ENCODE results near the gene EPAS1.
"Not testable (repeated sequence)": the region's sequence is repeated elsewhere in the genome, so short reads cannot be mapped to it uniquely, and the experiment has no call there.

EPAS1 gene

GRCh38 chr2:46384457-46384815, 87.2 kb downstream of the EPAS1 start:
- DNase-seq (ENCODE audit: low read depth): no peak

DNA sequence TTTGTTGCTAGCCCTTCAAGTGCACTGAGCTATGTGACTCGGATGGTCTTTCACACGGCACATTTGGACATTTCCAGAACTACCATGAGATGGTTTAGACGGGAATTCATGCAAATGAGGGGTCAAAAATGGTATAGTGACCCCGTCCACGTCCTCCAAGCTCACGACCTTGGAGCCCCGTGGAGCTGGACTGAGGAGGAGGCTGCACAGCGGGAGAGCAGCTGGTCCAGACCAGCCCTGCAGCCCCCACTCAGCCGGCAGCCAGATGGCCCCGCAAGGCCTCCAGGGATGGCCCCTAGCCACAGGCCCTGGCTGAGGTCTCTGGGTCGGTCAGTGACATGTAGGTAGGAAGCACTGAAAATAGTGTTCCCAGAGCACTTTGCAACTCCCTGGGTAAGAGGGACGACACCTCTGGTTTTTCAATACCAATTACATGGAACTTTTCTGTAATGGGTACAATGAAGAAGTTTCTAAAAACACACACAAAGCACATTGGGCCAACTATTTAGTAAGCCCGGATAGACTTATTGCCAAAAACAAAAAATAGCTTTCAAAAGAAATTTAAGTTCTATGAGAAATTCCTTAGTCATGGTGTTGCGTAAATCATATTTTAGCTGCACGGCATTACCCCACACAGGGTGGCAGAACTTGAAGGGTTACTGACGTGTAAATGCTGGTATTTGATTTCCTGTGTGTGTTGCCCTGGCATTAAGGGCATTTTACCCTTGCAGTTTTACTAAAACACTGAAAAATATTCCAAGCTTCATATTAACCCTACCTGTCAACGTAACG, 88.8 kb downstream of the EPAS1 start:
- DNase-seq (ENCODE audit: low read depth): peak; percentile 54

DNA sequence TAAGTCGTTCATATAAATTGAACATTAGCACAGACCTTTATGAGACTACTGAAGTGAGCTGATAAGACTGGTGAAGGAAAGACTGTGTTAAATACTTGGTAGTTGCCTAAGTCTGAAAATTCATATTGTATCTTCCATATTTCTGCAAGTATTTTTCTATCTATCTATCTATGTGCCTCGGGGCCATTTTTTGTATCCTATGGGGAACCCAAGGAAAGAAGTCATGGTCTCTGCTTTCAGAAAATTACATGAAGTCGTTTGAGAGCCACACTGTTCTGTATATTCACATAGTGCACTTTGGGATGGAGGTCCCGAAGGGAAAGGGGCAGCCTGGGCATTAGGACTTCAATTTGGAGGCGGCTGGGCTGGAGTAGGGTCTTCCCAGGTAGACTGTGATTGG, 89.6 kb downstream of the EPAS1 start:
- DNase-seq (ENCODE audit: low read depth): no peak

- DNase-seq (ENCODE audit: low read depth): no peak
These were observed 90.1 kb downstream of the EPAS1 start for GRCh38 chr2:46387292-46387691.

DNA sequence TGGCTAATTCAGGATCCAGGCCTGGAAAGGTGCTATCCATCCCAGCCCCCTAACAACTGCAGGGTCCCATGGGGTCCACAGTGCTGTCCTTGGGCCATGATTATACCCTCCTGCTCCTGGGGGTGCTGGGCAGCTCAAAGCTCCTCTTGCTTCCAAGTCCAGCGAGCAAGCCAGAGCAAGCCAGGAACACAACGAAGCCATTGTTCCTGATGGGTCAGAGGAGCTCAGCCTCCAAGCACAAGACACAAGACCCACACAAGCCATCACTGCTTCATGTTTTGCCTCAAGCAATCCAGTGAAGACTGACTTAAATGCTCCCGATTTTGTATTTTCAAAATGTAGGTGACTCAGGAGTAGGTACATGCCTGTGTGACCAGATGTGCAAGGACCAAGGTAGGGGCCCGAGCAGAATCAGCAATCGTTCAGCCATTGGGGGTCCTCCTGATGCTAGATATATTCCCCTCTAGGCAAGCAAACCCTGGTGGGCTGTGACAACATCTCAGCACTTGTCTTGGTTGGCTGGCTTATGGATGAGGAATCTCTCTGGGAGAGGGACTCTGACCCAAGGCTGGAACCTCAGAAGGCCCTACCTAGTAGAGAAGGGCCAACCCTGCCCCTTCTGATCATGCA, 90.8 kb downstream of the EPAS1 start:
- DNase-seq (ENCODE audit: low read depth): no peak

GRCh38 chr2:46388881-46389280, 91.7 kb downstream of the EPAS1 start:
- DNase-seq (ENCODE audit: low read depth): no peak

- peak; percentile 41 for DNase-seq (ENCODE audit: low read depth)
These were observed 92.3 kb downstream of the EPAS1 start for GRCh38 chr2:46389417-46389916.

- no peak for DNase-seq (ENCODE audit: low read depth)
These were observed 92.8 kb downstream of the EPAS1 start for GRCh38 chr2:46390036-46390435.

DNA sequence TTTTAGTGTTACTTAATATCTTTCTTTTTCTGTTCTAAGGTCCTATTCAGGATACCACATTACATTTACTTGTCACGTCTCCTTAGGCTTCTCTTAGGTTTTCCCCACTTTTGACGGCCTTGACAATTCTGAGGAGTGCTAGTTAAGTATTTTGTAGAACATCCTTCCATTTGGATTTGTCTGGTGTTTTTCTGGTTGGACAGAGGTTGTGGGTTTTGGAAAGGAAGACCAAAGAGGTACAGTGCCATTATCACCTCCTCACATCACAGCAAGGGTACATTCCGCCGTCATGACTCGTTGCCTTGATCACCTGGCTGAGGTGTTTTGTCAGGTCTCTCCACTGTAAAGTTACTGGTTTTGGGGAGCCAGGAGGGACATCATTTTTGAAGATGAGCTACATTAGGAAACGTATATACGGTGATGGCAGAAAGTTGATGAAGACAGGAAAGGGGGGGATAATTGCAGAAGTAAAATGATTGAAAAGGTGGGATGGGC, 93.7 kb downstream of the EPAS1 start:
- DNase-seq (ENCODE audit: low read depth): no peak

- DNase-seq (ENCODE audit: low read depth): no peak
These were observed 95.5 kb downstream of the EPAS1 start for GRCh38 chr2:46392561-46393346.

DNA sequence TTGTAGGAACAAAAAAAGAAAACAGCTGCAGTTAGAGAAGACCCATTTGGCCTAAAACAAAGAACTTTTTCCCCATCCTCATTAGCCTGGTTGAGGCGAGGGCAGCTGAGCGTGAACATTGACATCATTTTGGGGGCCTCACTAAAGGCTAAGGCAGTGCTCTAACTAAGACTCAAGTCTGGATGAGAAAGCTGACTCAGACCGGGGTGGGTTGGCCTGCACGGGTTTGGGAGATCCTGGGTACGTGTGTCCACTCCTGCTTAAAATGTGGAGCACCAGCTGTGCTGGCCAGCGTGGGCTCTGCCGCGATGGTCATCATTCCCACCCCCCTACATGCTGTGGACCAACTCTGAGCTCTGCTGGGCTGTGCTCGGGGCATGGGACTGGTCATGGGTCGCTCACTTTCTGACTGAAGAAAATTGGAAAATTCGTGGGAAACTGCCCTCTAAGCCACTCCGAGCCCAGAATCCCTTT, 96.2 kb downstream of the EPAS1 start:
- DNase-seq (ENCODE audit: low read depth): no peak

- DNase-seq (ENCODE audit: low read depth): no peak
These were observed 96.7 kb downstream of the EPAS1 start for GRCh38 chr2:46393865-46394264.

GRCh38 chr2:46394649-46395510, 97.7 kb downstream of the EPAS1 start:
- peak; percentile 19 for DNase-seq (ENCODE audit: low read depth)

DNA sequence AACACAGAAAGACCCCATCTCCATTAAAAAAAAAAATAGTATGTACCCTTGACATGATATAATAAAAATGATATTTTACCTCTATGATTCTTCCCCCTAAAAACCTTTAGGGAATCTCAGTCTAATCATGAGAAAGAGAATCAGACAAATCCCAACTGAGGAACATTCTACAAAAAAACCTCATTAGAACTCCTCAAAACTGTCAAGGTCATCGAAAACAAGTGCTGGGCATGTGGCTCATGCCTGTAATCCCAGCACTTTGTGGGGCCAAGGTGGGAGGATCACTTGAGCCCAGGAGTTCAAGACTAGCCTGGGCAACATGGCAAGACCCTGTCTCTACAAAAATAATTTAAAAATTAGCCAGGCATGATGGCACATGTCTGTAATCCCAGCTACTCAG, 98.5 kb downstream of the EPAS1 start:
- not testable (repeated sequence) for DNase-seq (ENCODE audit: low read depth)

GRCh38 chr2:46400016-46400415, 102.8 kb downstream of the EPAS1 start:
- DNase-seq (ENCODE audit: low read depth): no peak

- DNase-seq (ENCODE audit: low read depth): no peak
These were observed 105.7 kb downstream of the EPAS1 start for GRCh38 chr2:46402874-46403273.

- no peak for DNase-seq (ENCODE audit: low read depth)
These were observed 107.1 kb downstream of the EPAS1 start for GRCh38 chr2:46404181-46404759.

DNA sequence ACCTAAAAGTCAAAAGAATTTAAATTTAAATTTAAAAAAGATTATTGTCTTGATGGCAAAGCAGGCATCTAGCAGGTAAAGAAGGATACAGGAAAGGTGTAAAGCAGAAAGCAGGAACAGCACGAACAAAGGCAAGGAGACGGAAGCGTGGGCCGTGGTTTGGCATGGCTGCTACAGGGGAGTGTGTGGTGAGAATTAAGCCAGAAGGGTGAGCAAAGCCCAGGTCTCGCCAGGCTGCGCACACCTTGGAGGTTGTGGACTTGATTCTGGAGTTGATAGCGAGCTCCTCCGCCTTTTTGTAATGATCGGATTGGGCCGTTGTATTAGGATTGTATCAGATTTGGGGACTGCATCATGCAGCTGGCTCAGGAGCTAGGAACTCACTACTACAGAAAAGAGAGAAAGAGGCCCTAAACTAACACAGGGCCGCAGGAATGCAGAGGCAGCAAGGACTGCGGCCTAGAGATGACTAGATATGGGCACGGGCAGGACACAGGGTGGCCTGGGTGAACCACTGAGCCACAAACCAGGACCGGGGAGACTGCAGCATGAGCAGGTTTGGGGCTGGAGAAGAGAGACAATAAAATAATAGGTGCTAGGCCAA, 110.7 kb downstream of the EPAS1 start:
- DNase-seq (ENCODE audit: low read depth): no peak

- no peak for DNase-seq (ENCODE audit: low read depth)
These were observed 112.5 kb downstream of the EPAS1 start for GRCh38 chr2:46409756-46410155.

Measured in amniotic epithelial cell (primary cell).